Activated CD8-positive, alpha-beta memory T cell treated with anti-CD3 and anti-CD28 coated beads, Interleukin-2, amount 50 U/mL, for 24 hours (primary cell): ENCODE results near the gene AAK1.

Experiments used
- DNase-seq: peaks from one replicate; pipeline ENCODE4 v3.0.0-alpha.2; 2020; ENCODE audit errors: extremely low read depth

The AAK1 gene

GRCh38 chr2:69538872-69539548, 104.5 kb downstream of the AAK1 start:
- no peak for DNase-seq

- no peak for DNase-seq
These were observed 105.3 kb downstream of the AAK1 start for GRCh38 chr2:69538249-69538648.

GRCh38 chr2:69535817-69536241, 107.7 kb downstream of the AAK1 start:
- DNase-seq: no peak

GRCh38 chr2:69531186-69531585, 112.4 kb downstream of the AAK1 start:
- no peak for DNase-seq

- DNase-seq: no peak
These were observed 114.1 kb downstream of the AAK1 start for GRCh38 chr2:69529480-69529879.

GRCh38 chr2:69525261-69525660, 118.3 kb downstream of the AAK1 start:
- no peak for DNase-seq

- no peak for DNase-seq
These were observed 118.7 kb downstream of the AAK1 start for GRCh38 chr2:69524799-69525198.

- DNase-seq: no peak
These were observed 121.8 kb downstream of the AAK1 start for GRCh38 chr2:69521747-69522146.

- no peak for DNase-seq
These were observed 124.7 kb downstream of the AAK1 start for GRCh38 chr2:69518841-69519240.

- DNase-seq: no peak
These were observed 126.1 kb downstream of the AAK1 start for GRCh38 chr2:69517410-69517809.

GRCh38 chr2:69514819-69515218, 128.7 kb downstream of the AAK1 start:
- DNase-seq: no peak

- no peak for DNase-seq
These were observed 129.1 kb downstream of the AAK1 start for GRCh38 chr2:69514406-69514805.

GRCh38 chr2:69512446-69512845, 131.1 kb downstream of the AAK1 start:
- no peak for DNase-seq

GRCh38 chr2:69510204-69510603, 133.3 kb downstream of the AAK1 start:
- no peak for DNase-seq

GRCh38 chr2:69509750-69510140, 133.8 kb downstream of the AAK1 start:
- no peak for DNase-seq

GRCh38 chr2:69509011-69509749, 134.4 kb downstream of the AAK1 start:
- no peak for DNase-seq

- DNase-seq: no peak
These were observed 137.8 kb downstream of the AAK1 start for GRCh38 chr2:69505710-69506109.

- DNase-seq: no peak
These were observed 142.2 kb downstream of the AAK1 start for GRCh38 chr2:69501301-69501700.

- DNase-seq: no peak
These were observed 143.6 kb downstream of the AAK1 start for GRCh38 chr2:69499966-69500365.

GRCh38 chr2:69499242-69499641, 144.3 kb downstream of the AAK1 start:
- DNase-seq: no peak

GRCh38 chr2:69495861-69496260, 147.7 kb downstream of the AAK1 start:
- DNase-seq: no peak

GRCh38 chr2:69495008-69495407, 148.5 kb downstream of the AAK1 start:
- DNase-seq: no peak

- no peak for DNase-seq
These were observed 149.4 kb downstream of the AAK1 start for GRCh38 chr2:69494126-69494525.

GRCh38 chr2:69493268-69493667, 150.3 kb downstream of the AAK1 start:
- no peak for DNase-seq
